Peyer's patch (tissue), 4 donors: ENCODE data around the gene TUBA3E.
"Not testable (repeated sequence)": the region's sequence is repeated elsewhere in the genome, so short reads cannot be mapped to it uniquely, and the experiment has no call there.

Source experiments
- POLR2A ChIP-seq, 2 donors: fragments of 450-650 bp; IDR thresholded peaks; one replicate each; pipeline ENCODE4 v1.5.1; 2017; ENCODE audit warnings: antibody characterized with exemption in 2 of 2, mild to moderate bottlenecking in 2 of 2, moderate library complexity in 2 of 2
- TF ChIP-seq, protein P1 (sequence below), 6 experiments: fragments of 450-650 bp in 4 of 6; fragments of 200-600 bp in 2 of 6; sonication (generic) in 1 of 6; IDR thresholded peaks; one replicate each; pipeline ENCODE4 v1.5.1; 2017 to 2019; ENCODE audit warnings: antibody characterized with exemption in 6 of 6, mild to moderate bottlenecking in 3 of 6, moderate library complexity in 1 of 6

GRCh38 chr2:130166611-130167010 is 31.6 kb downstream of the TUBA3E start:
- TF ChIP-seq, protein P1, sequence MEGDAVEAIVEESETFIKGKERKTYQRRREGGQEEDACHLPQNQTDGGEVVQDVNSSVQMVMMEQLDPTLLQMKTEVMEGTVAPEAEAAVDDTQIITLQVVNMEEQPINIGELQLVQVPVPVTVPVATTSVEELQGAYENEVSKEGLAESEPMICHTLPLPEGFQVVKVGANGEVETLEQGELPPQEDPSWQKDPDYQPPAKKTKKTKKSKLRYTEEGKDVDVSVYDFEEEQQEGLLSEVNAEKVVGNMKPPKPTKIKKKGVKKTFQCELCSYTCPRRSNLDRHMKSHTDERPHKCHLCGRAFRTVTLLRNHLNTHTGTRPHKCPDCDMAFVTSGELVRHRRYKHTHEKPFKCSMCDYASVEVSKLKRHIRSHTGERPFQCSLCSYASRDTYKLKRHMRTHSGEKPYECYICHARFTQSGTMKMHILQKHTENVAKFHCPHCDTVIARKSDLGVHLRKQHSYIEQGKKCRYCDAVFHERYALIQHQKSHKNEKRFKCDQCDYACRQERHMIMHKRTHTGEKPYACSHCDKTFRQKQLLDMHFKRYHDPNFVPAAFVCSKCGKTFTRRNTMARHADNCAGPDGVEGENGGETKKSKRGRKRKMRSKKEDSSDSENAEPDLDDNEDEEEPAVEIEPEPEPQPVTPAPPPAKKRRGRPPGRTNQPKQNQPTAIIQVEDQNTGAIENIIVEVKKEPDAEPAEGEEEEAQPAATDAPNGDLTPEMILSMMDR (IDR thresholded peaks at IDR 0.05): not testable (repeated sequence)
- TF ChIP-seq POLR2A (IDR thresholded peaks at IDR 0.05): not testable (repeated sequence)
